Activated T-cell treated with anti-CD3 and anti-CD28 coated beads, Interleukin-2, amount 50 U/mL, for 24 hours (primary cell): ENCODE data around the gene DTX1.

Source experiments
- DNase-seq: peaks from one replicate; pipeline ENCODE4 v3.0.0-alpha.2; 2020
- H3K27ac Mint-ChIP-seq: 2 replicates; pipeline ENCODE4 v1.8.0; 2020; ENCODE audit warnings: mild to moderate bottlenecking, mixed read lengths
- H3K27me3 Mint-ChIP-seq: 2 replicates; pipeline ENCODE4 v1.8.0; 2020; ENCODE audit warnings: mixed read lengths
- H3K36me3 Mint-ChIP-seq: 2 replicates; pipeline ENCODE4 v1.8.0; 2020; ENCODE audit warnings: low read depth, mixed read lengths
- H3K4me1 Mint-ChIP-seq: 2 replicates; pipeline ENCODE4 v1.8.0; 2020; ENCODE audit warnings: low read depth, mixed read lengths
- H3K4me3 Mint-ChIP-seq: 2 replicates; pipeline ENCODE4 v1.8.0; 2020; ENCODE audit warnings: mild to moderate bottlenecking, moderate library complexity, mixed read lengths
- H3K9me3 Mint-ChIP-seq: 2 replicates; pipeline ENCODE4 v1.8.0; 2020; ENCODE audit warnings: mixed read lengths

DTX1 gene

GRCh38 chr12:113072136-113072535 is 15.6 kb downstream of the DTX1 start:
- no peaks in the 10 kb centered on the region for H3K27me3 Mint-ChIP-seq
- H3K4me1 Mint-ChIP-seq = peaks cover 57% of the 10 kb centered on the region
- no peaks in the 10 kb centered on the region for H3K9me3 Mint-ChIP-seq
- no peak for DNase-seq
- no peak overlapping the region for H3K4me3 Mint-ChIP-seq
- peak overlapping the region; percentile 72 for H3K27ac Mint-ChIP-seq
- H3K36me3 Mint-ChIP-seq = no peaks in the 10 kb centered on the region

- peaks cover 3% of the 10 kb centered on the region for H3K36me3 Mint-ChIP-seq
- H3K4me3 Mint-ChIP-seq = no peak overlapping the region
Observed at GRCh38 chr12:113073586-113073985, 17.1 kb downstream of the DTX1 start.

GRCh38 chr12:113075137-113075683 is 18.7 kb downstream of the DTX1 start:
- H3K9me3 Mint-ChIP-seq = no peaks in the 10 kb centered on the region
- peak overlapping the region; percentile 69 for H3K27ac Mint-ChIP-seq
- DNase-seq = no peak
- H3K4me1 Mint-ChIP-seq = peaks cover 46% of the 10 kb centered on the region
- H3K27me3 Mint-ChIP-seq = no peaks in the 10 kb centered on the region
- peaks cover 3% of the 10 kb centered on the region for H3K36me3 Mint-ChIP-seq
- H3K4me3 Mint-ChIP-seq = no peak overlapping the region

More at GRCh38 chr12:113073586-113073985, 17.1 kb downstream of the DTX1 start:
- Mint-ChIP-seq H3K27ac (peak overlapping the region; percentile 35), H3K9me3 (no peaks in the 10 kb centered on the region), H3K27me3 (no peaks in the 10 kb centered on the region), H3K4me1 (peaks cover 57% of the 10 kb centered on the region)
- no peak for DNase-seq

GRCh38 chr12:113077057-113077858 is 20.7 kb downstream of the DTX1 start:
- Mint-ChIP-seq H3K4me3 (no peak overlapping the region), H3K27me3 (no peaks in the 10 kb centered on the region), H3K27ac (no peak overlapping the region), H3K36me3 (peaks cover 3% of the 10 kb centered on the region), H3K9me3 (no peaks in the 10 kb centered on the region), H3K4me1 (peaks cover 32% of the 10 kb centered on the region)
- DNase-seq = no peak

GRCh38 chr12:113077859-113078255 is 21.3 kb downstream of the DTX1 start:
- no peak for DNase-seq
- no peaks in the 10 kb centered on the region for H3K27me3 Mint-ChIP-seq
- no peak overlapping the region for H3K27ac Mint-ChIP-seq
- H3K4me3 Mint-ChIP-seq = no peak overlapping the region
- no peaks in the 10 kb centered on the region for H3K9me3 Mint-ChIP-seq
- H3K36me3 Mint-ChIP-seq = peaks cover 3% of the 10 kb centered on the region
- H3K4me1 Mint-ChIP-seq = peaks cover 32% of the 10 kb centered on the region

- Mint-ChIP-seq H3K4me3 (no peak overlapping the region), H3K4me1 (peaks cover 23% of the 10 kb centered on the region), H3K36me3 (peaks cover 3% of the 10 kb centered on the region), H3K9me3 (no peaks in the 10 kb centered on the region), H3K27me3 (no peaks in the 10 kb centered on the region), H3K27ac (peak overlapping the region; percentile 47)
- DNase-seq = no peak
Observed at GRCh38 chr12:113081873-113082272, 25.3 kb downstream of the DTX1 start.

GRCh38 chr12:113082486-113083148 is 26.1 kb downstream of the DTX1 start:
- no peak for DNase-seq
- Mint-ChIP-seq H3K27ac (peak overlapping the region; percentile 51), H3K9me3 (no peaks in the 10 kb centered on the region), H3K27me3 (no peaks in the 10 kb centered on the region), H3K4me3 (no peak overlapping the region), H3K36me3 (peaks cover 3% of the 10 kb centered on the region), H3K4me1 (peaks cover 30% of the 10 kb centered on the region)

GRCh38 chr12:113083863-113084435 is 27.4 kb downstream of the DTX1 start:
- Mint-ChIP-seq H3K36me3 (no peaks in the 10 kb centered on the region), H3K9me3 (no peaks in the 10 kb centered on the region), H3K4me1 (peaks cover 43% of the 10 kb centered on the region), H3K27ac (peak overlapping the region; percentile 58), H3K4me3 (no peak overlapping the region), H3K27me3 (no peaks in the 10 kb centered on the region)
- no peak for DNase-seq

GRCh38 chr12:113086249-113087164 is 30.0 kb downstream of the DTX1 start:
- Mint-ChIP-seq H3K9me3 (no peaks in the 10 kb centered on the region), H3K36me3 (no peaks in the 10 kb centered on the region), H3K4me3 (peak overlapping the region; percentile 4), H3K27ac (peak overlapping the region; percentile 85), H3K27me3 (no peaks in the 10 kb centered on the region), H3K4me1 (peaks cover 68% of the 10 kb centered on the region)
- peak; percentile 51 for DNase-seq

GRCh38 chr12:113087193-113087592 is 30.7 kb downstream of the DTX1 start:
- Mint-ChIP-seq H3K9me3 (no peaks in the 10 kb centered on the region), H3K4me3 (peak overlapping the region; percentile 4), H3K4me1 (peaks cover 75% of the 10 kb centered on the region), H3K27ac (peak overlapping the region; percentile 85), H3K36me3 (no peaks in the 10 kb centered on the region), H3K27me3 (no peaks in the 10 kb centered on the region)
- DNase-seq = peak; percentile 49

GRCh38 chr12:113088037-113088436 is 31.5 kb downstream of the DTX1 start:
- no peaks in the 10 kb centered on the region for H3K36me3 Mint-ChIP-seq
- H3K4me1 Mint-ChIP-seq = peaks cover 80% of the 10 kb centered on the region
- H3K27ac Mint-ChIP-seq = peak overlapping the region; percentile 86
- no peaks in the 10 kb centered on the region for H3K9me3 Mint-ChIP-seq
- no peak for DNase-seq
- no peaks in the 10 kb centered on the region for H3K27me3 Mint-ChIP-seq
- H3K4me3 Mint-ChIP-seq = no peak overlapping the region

- Mint-ChIP-seq H3K9me3 (no peaks in the 10 kb centered on the region), H3K27me3 (no peaks in the 10 kb centered on the region), H3K27ac (peak overlapping the region; percentile 86), H3K4me1 (peaks cover 79% of the 10 kb centered on the region), H3K4me3 (peak overlapping the region; percentile 71), H3K36me3 (no peaks in the 10 kb centered on the region)
- peak; percentile 76 for DNase-seq
Observed at GRCh38 chr12:113088971-113089756, 32.6 kb downstream of the DTX1 start.

- Mint-ChIP-seq H3K4me1 (peaks cover 79% of the 10 kb centered on the region), H3K9me3 (no peaks in the 10 kb centered on the region), H3K27ac (peak overlapping the region; percentile 86), H3K27me3 (no peaks in the 10 kb centered on the region), H3K36me3 (no peaks in the 10 kb centered on the region), H3K4me3 (peak overlapping the region; percentile 71)
- no peak for DNase-seq
Observed at GRCh38 chr12:113089839-113090238, 33.3 kb downstream of the DTX1 start.
